HG03135 (cell line): ENCODE measurements around the gene GUCY1A2.

Experiments used
- ATAC-seq: cut with Tn5 transposase; IDR thresholded peaks from one replicate; pipeline ENCODE4 v1.9.1; 2021; ENCODE audit warnings: mild to moderate bottlenecking, moderate library complexity; ENCODE audit not compliant: unreplicated experiment

Gene GUCY1A2

GRCh38 chr11:106681435-106681834 lies 336.8 kb downstream of the GUCY1A2 start:
- no peak for ATAC-seq

- ATAC-seq, result no peak
These were observed 338.7 kb downstream of the GUCY1A2 start for GRCh38 chr11:106679581-106679980.

GRCh38 chr11:106679181-106679580 lies 339.1 kb downstream of the GUCY1A2 start:
- ATAC-seq, result no peak

GRCh38 chr11:106670069-106670468 lies 348.2 kb downstream of the GUCY1A2 start:
- no peak for ATAC-seq

GRCh38 chr11:106668147-106668546 lies 350.1 kb downstream of the GUCY1A2 start:
- no peak for ATAC-seq

- ATAC-seq, result no peak
These were observed 361.6 kb downstream of the GUCY1A2 start for GRCh38 chr11:106656646-106657045.

GRCh38 chr11:106644824-106645223 lies 373.5 kb downstream of the GUCY1A2 start:
- no peak for ATAC-seq

GRCh38 chr11:106642331-106642730 lies 375.9 kb downstream of the GUCY1A2 start:
- no peak for ATAC-seq

- no peak for ATAC-seq
These were observed 386.0 kb downstream of the GUCY1A2 start for GRCh38 chr11:106632283-106632682.

GRCh38 chr11:106627694-106628093 lies 390.6 kb downstream of the GUCY1A2 start:
- ATAC-seq, result no peak

- ATAC-seq, result no peak
These were observed 392.7 kb downstream of the GUCY1A2 start for GRCh38 chr11:106625566-106625965.

- ATAC-seq, result no peak
These were observed 393.9 kb downstream of the GUCY1A2 start for GRCh38 chr11:106624377-106624776.
